Endothelial cell of umbilical vein (primary cell): ENCODE results near the gene TEX9. TPM values are rescaled to one million over a fixed set of nuclear protein-coding genes. Genes with fewer than 3 reads are reported as not detected.

Experiments
- BruUV-seq: library from RNA; stranded (reverse); fragments of 400-500 nt; replicated peaks from 2 replicates; lab custom pipeline; 2021; lab: Mats Ljungman, UMichigan
- CTCF ChIA-PET: fragments of 300-600, 350-600 bp; sonication (Branson Sonifier 250); formaldehyde crosslinking; loops from one replicate; lab custom pipeline; 2021; ENCODE audit warnings: antibody characterized with exemption, inconsistent platforms; lab: Charles Lee
- POLR2A ChIA-PET: fragments of 300-600, 350-600 bp; sonication (Branson Sonifier 250); formaldehyde crosslinking; loops from one replicate; lab custom pipeline; 2021; ENCODE audit warnings: antibody characterized with exemption, inconsistent platforms; lab: Charles Lee
- DNase-seq: peaks from one replicate; pipeline ENCODE4 v3.0.0-alpha.2; 2011; ENCODE audit warnings: low read depth, low spot score
- FAIRE-seq: peaks from 2 replicates; lab custom pipeline; 2011; peaks lifted over from hg19 to GRCh38; lab: Jason Lieb, UNC
- H2AFZ ChIP-seq: 2 replicates; pipeline ENCODE4 v1.6.0; 2012; ENCODE audit warnings: low read depth, low read length, control low read depth, inconsistent platforms
- H3K27ac ChIP-seq: 2 replicates; pipeline ENCODE4 v1.5.1; 2011; ENCODE audit warnings: low read depth, mild to moderate bottlenecking, control low read depth, low read length, moderate library complexity; ENCODE audit not compliant: insufficient read depth
- H3K27me3 ChIP-seq, 2 experiments: 2 replicates each; pipeline versions ENCODE4 v1.6.0 to v1.6.1; 2011; ENCODE audit warnings: low read length in 2 of 2, mixed read lengths in 1 of 2; ENCODE audit not compliant: control insufficient read depth in 2 of 2, insufficient read depth in 2 of 2
- H3K36me3 ChIP-seq, 2 experiments: 2 replicates in 1 of 2; 3 replicates in 1 of 2; pipeline ENCODE4 v1.5.1; 2011; ENCODE audit warnings: low read length in 2 of 2, mild to moderate bottlenecking in 1 of 2, moderate library complexity in 1 of 2; ENCODE audit not compliant: control insufficient read depth in 2 of 2, insufficient read depth in 2 of 2; ENCODE audit errors: extremely low read depth in 1 of 2
- H3K4me1 ChIP-seq: 3 replicates; pipeline ENCODE4 v1.5.1; 2011; ENCODE audit warnings: mild to moderate bottlenecking, low read length; ENCODE audit not compliant: control insufficient read depth, insufficient read depth; ENCODE audit errors: extremely low read depth
- H3K4me2 ChIP-seq: 2 replicates; pipeline ENCODE4 v1.6.1; 2011; ENCODE audit warnings: low read length, control low read depth, mixed read lengths; ENCODE audit not compliant: insufficient read depth
- H3K4me3 ChIP-seq, 3 experiments: fragments of 200-600 bp in 1 of 3; sonication (generic), shearing (Covaris generic) in 1 of 3; replicated peaks in 1 of 3; 2 replicates each; pipeline ENCODE4 v1.5.1; 2011 to 2016; ENCODE audit warnings: control low read depth in 3 of 3, low read length in 3 of 3, mild to moderate bottlenecking in 2 of 3, inconsistent platforms in 1 of 3, low read depth in 1 of 3, moderate library complexity in 1 of 3; ENCODE audit not compliant: insufficient read depth in 1 of 3
- H3K79me2 ChIP-seq: 2 replicates; pipeline ENCODE4 v1.6.0; 2012; ENCODE audit warnings: low read length, inconsistent platforms; ENCODE audit not compliant: control insufficient read depth, insufficient read depth
- H3K9ac ChIP-seq: replicated peaks from 2 replicates; pipeline ENCODE3; 2011; ENCODE audit warnings: low read length, control low read depth; ENCODE audit not compliant: insufficient read depth; ENCODE audit errors: extremely low read depth
- H3K9me1 ChIP-seq: replicated peaks from 3 replicates; pipeline ENCODE4 v1.6.0; 2011; ENCODE audit warnings: mild to moderate bottlenecking, low read length; ENCODE audit not compliant: control insufficient read depth, insufficient read depth; ENCODE audit errors: extremely low read depth
- H3K9me3 ChIP-seq: replicated peaks from 2 replicates; pipeline ENCODE4 v1.5.1; 2012; ENCODE audit warnings: low read length, inconsistent platforms; ENCODE audit not compliant: control insufficient read depth, insufficient read depth
- H4K20me1 ChIP-seq: replicated peaks from 2 replicates; pipeline ENCODE3; 2011; ENCODE audit warnings: mild to moderate bottlenecking, low read length; ENCODE audit not compliant: control insufficient read depth, insufficient read depth; ENCODE audit errors: extremely low read depth
- EZH2 ChIP-seq: IDR thresholded peaks from 2 replicates; pipeline ENCODE4 v1.6.1; 2012; ENCODE audit warnings: borderline replicate concordance, low read depth, mild to moderate bottlenecking, moderate library complexity, low read length, inconsistent platforms; ENCODE audit not compliant: severe bottlenecking
- FOS ChIP-seq: IDR thresholded peaks from 2 replicates; pipeline ENCODE4 v1.6.1; 2011; ENCODE audit warnings: mild to moderate bottlenecking, low read length, moderate library complexity, borderline replicate concordance; ENCODE audit not compliant: insufficient read depth
- GATA2 ChIP-seq: IDR thresholded peaks from 2 replicates; pipeline ENCODE4 v1.7.0; 2011; ENCODE audit warnings: low read depth, mild to moderate bottlenecking, moderate library complexity, mixed read lengths, low read length; ENCODE audit not compliant: insufficient read length, insufficient read depth
- JUN ChIP-seq: IDR thresholded peaks from 2 replicates; pipeline ENCODE4 v1.6.1; 2011; ENCODE audit warnings: borderline replicate concordance, low read depth; ENCODE audit not compliant: insufficient read length, insufficient read depth
- MYC ChIP-seq: IDR thresholded peaks from one replicate; pipeline ENCODE4 v1.6.1; 2011; ENCODE audit warnings: mild to moderate bottlenecking, low read depth, low read length
- POLR2A ChIP-seq: IDR thresholded peaks from 2 replicates; pipeline ENCODE4 v1.6.1; 2012; ENCODE audit warnings: low read depth, mild to moderate bottlenecking, control low read depth, low read length
- POLR2AphosphoS5 ChIP-seq: IDR thresholded peaks from 2 replicates; pipeline ENCODE4 v1.6.1; 2012; ENCODE audit warnings: low read depth, mild to moderate bottlenecking, control low read depth, low read length, moderate library complexity; ENCODE audit not compliant: insufficient read depth
- dilution Hi-C: fragments of 300-500 bp; cut with MboI; formaldehyde crosslinking; loops from one replicate; pipeline ENCODE4 v1.15.0; 2019; ENCODE audit warnings: low sequenced_read_pairs; ENCODE audit not compliant: extremely low pct_ligation_motif_present
- intact Hi-C: fragments of 100-400 bp; cut with micrococcal nuclease; formaldehyde crosslinking; loops from one replicate; pipeline ENCODE4 v1.10.0; 2022
- polyA plus RNA-seq, 4 experiments: library from polyadenylated mRNA; depleted of rRNA in 3 of 4; stranded (reverse) in 3 of 4; unstranded in 1 of 4; fragments of >200 nt; gene quantifications; 2 replicates each; pipeline versions ENCODE4 v1.2.1 to v1.2.3, GENCODE V29; 2011 to 2012; ENCODE audit warnings: missing spikeins in 1 of 4
- total RNA-seq: library from RNA; stranded (reverse); gene quantifications from 2 replicates; pipeline ENCODE4 v1.2.3, GENCODE V29; 2021
- TF ChIP-seq, protein P1 (sequence below): IDR thresholded peaks from 2 replicates; pipeline ENCODE4 v1.6.1; 2011; ENCODE audit not compliant: insufficient read depth, insufficient read length
- TF ChIP-seq, protein P2 (sequence below), 2 donors: IDR thresholded peaks; 1 replicate in 1 of 2; 2 replicates in 1 of 2; pipeline ENCODE4 v1.5.1; 2011; ENCODE audit warnings: low read length in 2 of 2, mild to moderate bottlenecking in 2 of 2, moderate library complexity in 2 of 2, control low read depth in 1 of 2, inconsistent platforms in 1 of 2, low read depth in 1 of 2; ENCODE audit not compliant: insufficient read depth in 1 of 2; ENCODE audit errors: extremely low read depth in 1 of 2

The TEX9 gene
- total and polyA plus RNA-seq, 2 donors (not counting 3 experiments of a cell fraction or from before 2014, with no cell fraction given): 0.33 to 1.7 TPM

DNA sequence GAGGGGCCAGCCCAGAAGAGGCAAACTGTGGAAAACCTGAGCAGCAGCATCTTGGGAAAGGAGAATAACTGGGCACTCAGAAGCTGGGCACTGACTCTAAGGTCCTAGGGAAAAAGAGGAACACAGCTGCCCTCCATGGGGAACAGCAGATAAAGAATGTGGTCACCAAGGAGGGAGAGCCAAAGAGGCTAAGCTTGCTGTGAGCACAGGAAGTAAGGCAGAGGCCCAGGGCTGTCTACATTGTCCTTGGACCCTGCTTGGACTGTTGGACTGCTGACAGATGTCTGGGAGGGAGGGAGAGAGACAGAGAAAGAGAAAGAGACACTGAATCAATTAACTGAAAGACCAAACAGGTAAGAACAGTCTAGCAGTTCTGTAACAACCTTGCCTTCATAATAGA lies 104.3 kb downstream of the TEX9 start:
- H3K9me3 ChIP-seq: no peaks in the 10 kb centered on the region
- H3K4me1 ChIP-seq: peaks cover 1% of the 10 kb centered on the region
- no peak overlapping the region for H3K4me2 ChIP-seq
- DNase-seq: no peak
- no peaks in the 10 kb centered on the region for H3K9me1 ChIP-seq
- dilution Hi-C loops (no loop called here), intact Hi-C loops (no loop called here)
- no peak overlapping the region for H3K27ac ChIP-seq
- no peak overlapping the region for H3K4me3 ChIP-seq
- H3K27me3 ChIP-seq: peaks cover 10 to 22% of the 10 kb centered on the region in 2 experiments
- no peak for TF ChIP-seq POLR2AphosphoS5
- no peak for TF ChIP-seq MYC
- TF ChIP-seq JUN: no peak
- TF ChIP-seq, protein P1, sequence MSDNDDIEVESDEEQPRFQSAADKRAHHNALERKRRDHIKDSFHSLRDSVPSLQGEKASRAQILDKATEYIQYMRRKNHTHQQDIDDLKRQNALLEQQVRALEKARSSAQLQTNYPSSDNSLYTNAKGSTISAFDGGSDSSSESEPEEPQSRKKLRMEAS: no peak
- TF ChIP-seq GATA2: no peak
- no peak for TF ChIP-seq EZH2
- no peak for TF ChIP-seq POLR2A
- H2AFZ ChIP-seq: peak overlapping the region; percentile 34
- no peak for FAIRE-seq
- no peaks in the 10 kb centered on the region for H3K79me2 ChIP-seq
- no TSS peak for BruUV-seq
- CTCF ChIA-PET: interaction anchor here (0.7 to 1.4 kb wide), 3 partner anchors 21 to 221 kb away, joined by 3 to 5 read pairs (median 5); no protein-coding TSS in a partner anchor
- no peak overlapping the region for H3K9ac ChIP-seq
- no peaks in the 10 kb centered on the region for H3K36me3 ChIP-seq
- POLR2A ChIA-PET: no interaction called here
- H4K20me1 ChIP-seq: no peaks in the 10 kb centered on the region

DNA sequence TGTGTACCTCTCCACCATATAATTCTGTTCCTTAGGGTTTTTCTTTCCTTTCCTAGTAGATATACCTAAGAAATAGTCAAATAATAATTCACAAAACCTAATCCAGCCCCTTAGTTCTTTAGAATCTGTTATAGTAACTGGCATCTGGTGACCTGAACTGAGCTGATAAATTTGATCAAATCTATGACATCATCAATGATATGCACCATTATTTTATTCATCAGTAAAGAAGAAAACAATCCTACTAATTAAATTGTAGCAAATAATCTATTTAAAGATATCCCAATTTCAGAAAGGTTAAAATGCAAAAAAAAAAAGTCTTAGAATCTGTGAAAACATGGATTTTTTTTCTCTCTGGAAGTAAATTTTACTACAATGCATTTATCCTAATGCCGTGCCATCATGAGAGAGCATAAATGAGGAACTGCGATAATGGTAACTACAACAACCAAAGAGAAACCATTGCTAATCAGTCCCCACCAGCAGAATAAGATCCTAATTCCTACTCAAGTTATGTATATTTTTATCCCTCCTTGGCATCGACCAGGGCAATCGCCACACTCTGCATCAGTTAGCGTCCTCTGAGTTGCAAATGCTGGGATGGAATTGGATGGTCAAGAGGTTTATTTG lies 106.3 kb downstream of the TEX9 start:
- H3K9me1 ChIP-seq: no peaks in the 10 kb centered on the region
- H3K79me2 ChIP-seq: no peaks in the 10 kb centered on the region
- H3K27ac ChIP-seq: no peak overlapping the region
- TF ChIP-seq POLR2AphosphoS5 (no peak), EZH2 (no peak), JUN (no peak), FOS (no peak), POLR2A (no peak), MYC (no peak), GATA2 (no peak)
- TF ChIP-seq, protein P2, sequence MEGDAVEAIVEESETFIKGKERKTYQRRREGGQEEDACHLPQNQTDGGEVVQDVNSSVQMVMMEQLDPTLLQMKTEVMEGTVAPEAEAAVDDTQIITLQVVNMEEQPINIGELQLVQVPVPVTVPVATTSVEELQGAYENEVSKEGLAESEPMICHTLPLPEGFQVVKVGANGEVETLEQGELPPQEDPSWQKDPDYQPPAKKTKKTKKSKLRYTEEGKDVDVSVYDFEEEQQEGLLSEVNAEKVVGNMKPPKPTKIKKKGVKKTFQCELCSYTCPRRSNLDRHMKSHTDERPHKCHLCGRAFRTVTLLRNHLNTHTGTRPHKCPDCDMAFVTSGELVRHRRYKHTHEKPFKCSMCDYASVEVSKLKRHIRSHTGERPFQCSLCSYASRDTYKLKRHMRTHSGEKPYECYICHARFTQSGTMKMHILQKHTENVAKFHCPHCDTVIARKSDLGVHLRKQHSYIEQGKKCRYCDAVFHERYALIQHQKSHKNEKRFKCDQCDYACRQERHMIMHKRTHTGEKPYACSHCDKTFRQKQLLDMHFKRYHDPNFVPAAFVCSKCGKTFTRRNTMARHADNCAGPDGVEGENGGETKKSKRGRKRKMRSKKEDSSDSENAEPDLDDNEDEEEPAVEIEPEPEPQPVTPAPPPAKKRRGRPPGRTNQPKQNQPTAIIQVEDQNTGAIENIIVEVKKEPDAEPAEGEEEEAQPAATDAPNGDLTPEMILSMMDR (IDR thresholded peaks at IDR 0.05; ENCODE audit: extremely low read depth in 1 of 2, insufficient read depth in 1 of 2, low read depth in 1 of 2, low read length in 2 of 2): no peak
- TF ChIP-seq, protein P1: no peak
- ChIA-PET CTCF (interaction anchor here (1.1 kb wide), 1 partner anchor 19 kb away, joined by 3 read pairs; no protein-coding TSS in a partner anchor), POLR2A (no interaction called here)
- H3K4me2 ChIP-seq: no peak overlapping the region
- no peak for DNase-seq
- no peak for FAIRE-seq
- H3K36me3 ChIP-seq: no peaks in the 10 kb centered on the region
- no peaks in the 10 kb centered on the region for H3K4me1 ChIP-seq
- peaks cover 15 to 26% of the 10 kb centered on the region in 2 experiments for H3K27me3 ChIP-seq
- H3K4me3 ChIP-seq: no peak overlapping the region
- BruUV-seq: no TSS peak
- dilution Hi-C loops: no loop called here
- intact Hi-C loops: no loop called here
- H3K9me3 ChIP-seq: no peaks in the 10 kb centered on the region
- no peaks in the 10 kb centered on the region for H4K20me1 ChIP-seq
- H3K9ac ChIP-seq: no peak overlapping the region
- no peak overlapping the region for H2AFZ ChIP-seq
